Activated naive CD4-positive, alpha-beta T cell treated with Interleukin-2 at 50 U/mL for 16 hours (primary cell): Measurements from ENCODE around the gene ZMYND10.

Experiments used
- DNase-seq: peaks from one replicate; pipeline ENCODE4 v3.0.0-alpha.2; 2020

The ZMYND10 gene

DNA sequence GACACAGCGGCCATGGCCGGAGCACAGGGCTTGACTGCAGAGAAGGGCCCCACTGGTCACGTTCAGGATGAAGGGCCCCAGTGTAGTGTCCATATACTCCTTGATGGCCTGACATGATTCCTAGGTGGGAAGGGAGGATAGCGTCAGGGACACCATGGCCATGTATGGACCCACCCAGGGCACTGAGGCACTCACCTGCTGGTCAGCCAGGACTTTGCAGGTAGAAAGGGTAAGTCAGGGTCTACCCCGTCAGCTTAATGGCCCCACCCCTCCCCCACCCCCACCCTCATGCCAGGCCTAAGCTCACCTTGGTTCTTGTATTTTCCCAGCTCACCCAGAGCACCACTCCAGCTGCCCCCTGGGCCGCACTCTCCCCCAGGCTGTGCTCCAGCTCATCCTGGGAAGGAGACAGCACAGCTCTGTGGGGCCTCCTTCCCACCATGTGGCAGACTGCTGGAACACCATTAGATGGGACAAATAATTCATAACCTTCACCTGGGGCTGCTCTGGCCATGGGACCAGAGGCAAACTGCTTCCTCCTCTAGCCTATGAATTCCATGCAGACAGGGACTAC is 44.8 kb downstream of the ZMYND10 start:
- no peak for DNase-seq

DNA sequence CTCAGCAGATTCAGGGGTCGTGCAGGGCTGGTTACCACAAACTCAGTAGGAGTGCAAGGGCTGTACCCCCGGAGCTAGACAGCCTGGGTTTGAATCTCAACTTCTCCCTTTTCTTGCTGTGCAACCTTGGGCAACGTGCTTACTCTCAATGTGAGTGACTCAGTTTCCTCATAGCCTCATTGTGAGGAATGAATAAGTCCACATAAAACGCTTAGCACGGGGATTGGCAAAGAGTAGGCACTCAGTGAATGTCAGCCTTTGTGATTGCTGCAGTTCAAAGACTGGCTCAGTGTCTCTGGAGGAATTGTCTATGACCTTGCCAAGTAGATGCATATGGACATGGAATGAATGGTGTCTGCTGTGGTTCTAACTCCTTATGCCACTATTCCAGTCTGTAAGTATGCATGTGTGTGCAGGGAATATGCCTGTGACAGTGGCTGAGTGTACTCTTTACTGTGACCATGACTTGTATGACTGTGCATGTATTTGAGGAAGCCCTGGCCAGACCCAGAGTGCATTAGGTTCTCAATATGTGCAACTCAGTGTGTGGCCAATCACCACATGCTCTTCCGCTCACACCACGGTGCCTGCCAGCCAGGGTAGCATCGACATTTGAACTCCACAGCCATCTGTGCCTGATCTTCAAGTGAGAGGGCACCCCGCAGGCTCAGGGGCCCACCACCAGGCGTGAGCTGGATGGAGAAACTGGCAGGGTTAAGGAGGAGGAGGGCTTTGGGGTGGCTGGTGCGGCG is 45.4 kb downstream of the ZMYND10 start:
- DNase-seq, result no peak

DNA sequence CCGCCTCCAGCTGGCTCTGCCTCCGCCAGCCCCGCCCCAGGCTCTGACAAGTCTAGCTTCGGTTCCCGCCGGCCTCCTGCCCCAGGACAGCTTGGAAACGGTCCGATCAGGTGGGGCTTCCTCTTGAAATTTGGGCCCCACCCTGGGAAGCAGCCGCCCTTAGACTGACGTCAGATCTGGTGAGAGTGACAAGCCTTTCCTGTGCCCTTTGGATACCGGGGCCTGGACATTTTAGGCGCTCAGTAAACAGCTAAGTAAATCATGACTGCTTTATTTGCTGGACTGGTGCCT is 45.9 kb downstream of the ZMYND10 start:
- no peak for DNase-seq

DNA sequence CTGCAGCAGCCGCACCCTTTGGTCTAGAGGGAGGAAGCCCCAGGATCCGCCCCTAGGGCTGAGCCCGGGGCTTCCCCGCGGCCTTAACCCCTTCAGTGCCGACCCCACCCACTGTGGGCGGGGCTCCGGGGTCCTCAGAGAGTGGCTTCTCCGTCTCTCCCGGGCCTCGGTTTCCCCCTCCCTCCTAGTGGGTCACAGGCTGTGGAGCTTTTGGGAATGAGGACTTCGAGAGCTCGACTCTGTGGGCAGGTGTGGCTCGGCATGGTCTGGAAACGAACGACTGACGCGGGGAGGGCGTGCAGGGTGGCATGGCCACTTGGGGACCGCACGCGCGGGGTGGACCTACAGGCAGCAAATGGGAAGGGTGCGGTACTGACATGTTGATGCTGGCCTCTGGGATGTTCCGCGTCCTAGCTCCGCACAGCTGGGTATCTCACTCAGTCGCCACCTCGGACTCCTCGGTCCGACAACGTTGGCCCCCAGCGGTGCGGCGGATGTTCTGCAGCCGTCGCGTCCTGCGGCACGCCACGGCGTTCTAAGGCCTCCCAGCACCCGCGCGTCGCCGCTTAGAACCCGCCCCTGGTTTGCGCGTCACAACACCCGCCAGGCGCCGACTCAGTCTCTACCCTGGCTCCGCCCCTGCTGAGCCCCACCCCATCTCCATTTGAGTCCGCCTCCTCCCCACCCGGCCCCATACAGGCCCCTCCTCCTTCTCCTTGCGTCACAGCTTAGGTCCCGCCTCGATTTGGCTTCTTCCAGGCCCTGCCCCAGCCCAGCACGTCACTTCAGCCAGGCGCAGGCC is 46.5 kb downstream of the ZMYND10 start, which contains the start of the genes HYAL3 and NAA80:
TSS of gene HYAL3 (minus strand) at position 570 of the 802 bp plus-strand sequence. CDS start 3,803 bp downstream, outside the sequence.
TSS of gene NAA80 (minus strand) at position 570 of the 802 bp plus-strand sequence. CDS start 1,942 bp downstream, outside the sequence.
- peak; percentile 99 for DNase-seq

DNA sequence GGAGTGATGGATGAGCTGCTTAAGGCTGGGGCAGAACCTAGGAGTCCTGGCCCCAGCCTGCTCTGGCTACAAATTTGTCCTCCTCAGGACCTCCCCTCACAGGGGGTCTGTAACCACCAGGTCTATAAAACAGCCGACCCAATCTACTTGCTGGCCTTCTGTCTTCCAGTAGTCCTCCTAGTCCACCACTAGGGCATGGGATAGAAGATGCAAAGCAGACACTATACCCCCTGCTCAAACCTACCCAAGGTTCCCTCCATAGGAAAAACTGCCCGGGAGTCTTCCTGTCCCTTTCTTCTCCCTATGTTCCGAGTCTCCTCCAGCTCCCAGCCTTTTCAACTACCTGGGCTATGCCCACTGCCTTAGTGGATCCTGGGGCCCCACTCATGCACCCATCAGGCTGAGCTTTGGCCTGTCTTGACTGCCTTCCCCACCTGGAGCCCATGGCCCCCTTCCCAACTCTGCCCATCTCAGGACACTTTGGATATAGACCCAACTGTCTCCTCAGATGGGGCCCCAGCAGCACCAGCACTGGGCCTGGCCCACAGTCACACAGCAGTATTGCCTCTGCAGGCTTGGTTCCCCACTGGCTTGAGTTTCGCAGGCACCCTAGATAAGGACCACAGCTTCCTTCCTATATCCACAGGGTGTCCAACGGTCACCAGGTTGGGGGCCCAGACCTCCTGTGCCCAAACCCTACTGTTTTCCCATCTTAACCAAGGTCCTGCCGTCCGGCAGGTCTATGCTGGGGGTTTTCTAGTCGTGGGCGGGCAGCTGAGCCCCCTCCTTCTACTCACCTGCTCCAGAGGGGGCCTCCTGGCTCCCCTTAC is 47.4 kb downstream of the ZMYND10 start:
- no peak for DNase-seq

DNA sequence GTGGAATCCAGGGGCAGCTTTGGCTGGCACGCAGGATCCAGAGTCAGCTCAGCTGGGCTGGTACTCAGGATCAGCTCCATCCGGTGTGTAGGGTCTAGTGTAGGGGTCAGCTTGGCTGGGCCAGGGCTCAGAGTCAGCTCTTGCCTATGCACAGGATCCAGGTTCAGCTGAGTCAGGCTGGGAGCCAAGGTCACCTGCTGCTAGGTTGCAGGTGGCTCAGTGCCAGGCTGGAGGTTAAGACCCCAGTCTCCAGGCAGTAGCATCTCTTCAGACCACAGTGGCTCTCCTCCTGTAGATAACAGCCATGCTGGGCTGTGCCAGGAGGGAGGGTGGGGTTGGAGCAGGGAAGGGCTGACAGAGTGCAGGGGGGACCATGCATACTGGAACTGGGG is 48.2 kb downstream of the ZMYND10 start:
- no peak for DNase-seq

DNA sequence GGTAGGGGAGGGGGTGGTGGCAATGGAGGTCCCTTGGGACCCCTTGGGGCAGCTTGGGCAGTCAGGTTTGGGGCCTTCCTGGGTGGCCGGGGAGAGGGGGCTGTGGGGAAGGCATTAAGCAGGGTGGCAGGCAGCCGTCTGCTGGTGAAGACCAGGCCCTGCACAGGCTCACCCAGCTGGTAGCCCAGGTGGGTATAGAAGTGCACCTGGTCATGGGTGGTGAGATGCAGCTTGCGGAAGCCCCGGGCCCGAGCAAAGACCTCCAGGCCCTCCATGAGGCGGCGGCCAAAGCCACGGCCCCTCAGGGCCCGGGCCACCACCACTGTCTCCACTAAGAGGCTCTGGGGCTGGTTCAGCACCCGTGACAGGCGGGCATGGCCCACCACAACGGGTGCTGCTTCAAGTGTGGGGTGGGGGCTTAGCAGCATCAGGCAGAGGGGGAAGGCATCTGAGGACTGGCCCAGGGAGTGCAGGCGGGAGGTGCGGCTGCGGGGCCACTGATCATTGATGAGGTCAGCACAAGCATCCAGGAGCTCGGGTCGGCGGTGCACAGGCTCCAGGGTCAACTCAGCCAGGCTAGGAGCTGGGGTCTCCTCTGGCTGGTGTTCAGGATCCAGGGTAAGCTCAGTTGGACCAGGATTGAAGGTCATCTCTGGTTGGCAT is 48.7 kb downstream of the ZMYND10 start:
- DNase-seq, result no peak

DNA sequence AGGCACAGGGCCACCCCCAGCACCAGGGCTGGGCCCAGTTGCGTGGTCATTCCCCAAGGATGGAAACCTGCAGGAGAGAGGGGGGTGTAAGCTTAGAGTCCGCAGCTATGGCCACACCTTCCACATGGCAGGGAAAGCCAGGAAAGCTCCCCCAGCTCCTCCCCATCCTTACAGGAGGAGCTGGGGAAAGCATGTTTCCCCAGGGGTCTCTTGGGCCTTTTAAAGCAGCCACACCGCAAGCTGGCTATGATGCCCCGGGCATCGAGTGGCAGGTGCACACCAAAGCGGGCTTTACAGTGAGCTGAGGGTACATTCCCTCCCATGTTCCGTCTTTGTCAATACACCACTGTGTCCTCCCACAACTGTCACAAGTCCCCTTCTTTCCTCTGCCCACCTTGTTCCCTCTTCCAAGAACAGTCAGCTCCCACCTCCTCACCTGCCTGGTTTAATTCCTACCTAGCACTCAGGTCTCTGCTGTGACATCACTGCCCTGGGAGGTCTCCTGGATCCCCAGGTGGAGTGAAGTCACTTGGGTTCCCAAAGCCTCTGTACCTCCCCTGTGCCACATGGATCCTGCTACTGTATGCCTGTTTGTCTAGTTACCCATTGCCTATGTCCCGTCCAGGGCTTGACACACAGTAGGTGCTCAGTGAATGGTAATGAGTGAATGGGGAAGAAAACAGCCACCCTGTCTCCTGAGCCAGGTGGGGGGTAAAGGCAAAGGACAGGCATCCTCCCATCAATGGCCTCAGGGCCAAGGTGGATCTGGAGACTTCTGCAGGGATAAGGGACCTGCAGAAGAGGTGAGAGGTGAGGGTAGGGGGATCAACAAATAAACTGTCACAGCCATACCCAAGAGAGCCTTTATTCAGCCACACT is 49.7 kb downstream of the ZMYND10 start:
- DNase-seq, result no peak

DNA sequence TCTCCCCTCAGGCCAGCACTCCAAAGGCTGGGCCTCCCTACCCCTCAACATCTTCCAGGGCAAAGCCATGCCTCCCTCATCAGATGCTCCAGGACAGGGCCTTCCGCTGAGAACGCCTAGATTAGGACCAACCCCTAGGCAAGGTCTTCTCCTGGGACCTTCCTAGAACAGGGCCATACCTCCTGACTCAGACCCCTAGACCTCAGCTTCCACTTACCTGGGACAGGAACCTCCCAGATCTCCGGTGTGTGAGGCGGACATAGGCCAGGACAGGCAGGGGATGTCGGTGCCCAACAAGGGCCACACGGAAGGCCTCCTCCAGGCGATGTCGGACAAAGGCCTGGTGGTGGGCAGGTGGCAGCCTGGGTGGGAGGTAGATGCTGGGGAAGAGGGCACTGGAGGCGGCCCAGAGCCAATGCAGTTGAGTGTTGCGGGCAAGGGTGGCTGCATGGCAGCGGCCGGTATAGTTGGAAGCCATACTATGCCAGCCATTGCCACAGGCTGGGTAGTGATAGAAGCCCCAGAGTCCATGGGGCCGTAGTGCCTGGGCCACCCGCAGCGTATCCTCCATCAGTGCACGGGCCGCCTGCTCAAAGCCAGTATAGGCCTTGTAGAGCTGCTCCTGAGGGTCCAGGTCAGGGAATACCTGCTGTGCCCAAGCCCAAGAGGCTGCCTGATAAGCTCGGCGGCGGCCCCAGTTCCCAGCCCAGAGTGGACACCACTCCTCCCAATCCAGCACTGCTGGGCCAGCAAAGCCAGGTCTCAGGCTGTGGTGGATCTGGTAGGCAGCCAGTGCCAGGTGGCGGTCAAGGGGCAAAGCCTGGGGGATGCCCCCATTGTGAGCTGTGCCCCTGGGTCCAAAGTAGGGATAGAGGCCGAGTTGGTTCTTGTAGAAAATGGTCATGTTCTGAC is 50.8 kb downstream of the ZMYND10 start:
- no peak for DNase-seq

DNA sequence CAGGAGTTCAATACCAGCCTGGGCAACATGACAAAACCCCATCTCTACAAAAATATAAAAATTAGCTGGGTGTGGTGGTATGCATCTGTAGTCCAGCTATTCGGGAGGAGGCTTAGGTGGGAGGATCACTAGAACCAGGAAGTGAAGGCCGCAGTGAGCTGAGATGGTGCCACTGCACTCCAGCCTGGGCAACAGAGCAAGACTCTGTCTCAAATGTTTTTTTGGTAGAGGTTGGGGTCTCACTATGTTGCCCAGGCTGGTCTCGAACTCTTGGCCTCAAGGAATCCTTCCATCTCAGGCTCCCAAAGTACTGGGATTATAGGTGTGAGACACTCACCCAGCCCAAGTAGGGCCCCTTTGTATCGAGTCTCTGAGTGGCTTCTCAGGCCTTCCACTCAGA is 51.4 kb downstream of the ZMYND10 start:
- no peak for DNase-seq

DNA sequence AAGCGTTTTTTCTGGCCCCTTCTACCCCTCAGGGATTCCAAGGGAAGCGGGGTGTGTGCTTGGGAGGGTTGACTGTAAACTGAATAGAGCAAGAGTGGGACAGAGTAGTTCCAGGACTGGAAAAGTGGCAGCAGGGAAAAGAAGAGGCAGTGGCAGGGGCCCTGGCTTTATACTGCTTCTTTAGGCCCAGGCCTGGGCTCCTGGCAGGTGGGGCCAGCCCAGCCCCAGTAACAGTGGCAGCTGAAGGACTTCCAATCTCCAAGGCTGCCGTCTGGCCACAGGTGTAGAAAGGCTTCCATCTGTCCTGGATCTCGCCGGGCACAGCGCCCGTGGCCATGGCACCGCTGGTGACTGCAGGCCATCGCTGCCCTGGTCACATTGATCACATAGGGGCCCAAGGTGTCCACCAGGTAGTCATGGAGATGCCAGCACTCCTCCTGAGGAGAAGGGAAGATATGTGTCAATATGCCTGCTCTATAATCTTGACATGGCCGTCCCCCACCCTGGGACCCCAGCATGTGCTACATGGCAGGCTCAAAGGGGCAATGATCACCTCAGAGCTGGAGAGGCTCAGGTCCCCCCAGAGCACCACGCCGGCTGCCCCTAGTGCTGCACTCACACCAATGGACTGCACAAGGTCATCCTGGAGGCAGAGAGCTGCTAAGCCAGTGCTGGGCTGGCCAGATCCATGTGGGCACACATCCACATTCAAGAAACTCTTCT is 52.3 kb downstream of the ZMYND10 start:
- no peak for DNase-seq

DNA sequence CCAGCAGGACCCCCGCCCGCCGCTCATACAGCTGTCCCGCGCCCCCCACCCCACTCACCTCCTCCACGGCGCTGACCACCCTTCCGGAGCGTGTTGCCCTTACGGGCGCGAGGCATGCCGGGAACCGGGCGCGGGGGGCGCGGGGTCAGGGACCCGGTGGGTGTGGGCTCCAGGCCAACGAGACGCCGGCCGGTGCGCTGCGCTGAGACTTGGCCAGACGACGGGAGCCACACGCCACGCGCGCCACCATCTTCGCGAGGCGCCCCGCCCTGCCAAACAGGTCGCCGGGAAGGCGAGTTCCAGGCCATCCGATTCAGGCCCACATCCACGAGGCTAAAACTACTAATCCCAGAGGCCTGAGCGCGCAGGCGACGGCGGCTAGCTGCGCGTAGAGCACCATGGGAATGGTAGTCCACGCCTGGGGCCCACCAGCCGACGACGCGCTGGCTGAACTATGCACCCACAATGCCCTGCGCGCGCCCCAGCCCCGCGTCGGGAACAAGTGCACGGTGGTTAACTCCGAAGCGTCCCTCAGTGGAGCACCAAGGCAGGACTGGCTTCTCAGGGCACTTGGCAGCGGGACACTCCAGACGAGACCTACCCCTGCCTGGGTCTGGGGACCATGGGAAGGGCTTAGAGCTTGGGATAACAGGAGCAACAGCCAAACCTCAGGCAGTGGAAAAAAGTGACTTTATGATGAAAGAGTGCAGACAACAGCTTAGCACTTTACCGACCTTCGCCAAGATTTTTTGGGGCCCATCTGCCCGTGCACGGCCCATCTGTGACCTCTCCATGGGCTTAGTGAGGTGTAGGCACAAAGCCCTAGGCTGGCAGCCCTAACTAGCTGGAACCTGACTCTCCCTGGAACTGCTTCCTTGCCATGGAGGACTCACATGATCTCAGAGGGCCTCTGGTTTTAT is 53.1 kb downstream of the ZMYND10 start, which contains the start of gene IFRD2:
TSS of gene IFRD2 (minus strand) at position 271 of the 920 bp plus-strand sequence. CDS start at position 116, 155 bp downstream.
- peak; percentile 96 for DNase-seq
